GM12878 (cell line): ENCODE data around the gene VANGL1. TPM values are rescaled to one million over a fixed set of nuclear protein-coding genes. Genes with fewer than 3 reads are reported as not detected.

Experiments
- BMI1 ChIP-seq: fragments of 450-650 bp; IDR thresholded peaks from 2 replicates; pipeline ENCODE4 v1.6.1; 2016; ENCODE audit warnings: mild to moderate bottlenecking, moderate library complexity, borderline replicate concordance
- CBFB ChIP-seq: IDR thresholded peaks from 2 replicates; pipeline ENCODE4 v1.6.1; 2016; ENCODE audit warnings: antibody characterized with exemption, low read depth
- DPF2 ChIP-seq: fragments of 450-650 bp; IDR thresholded peaks from 2 replicates; pipeline ENCODE4 v1.6.1; 2017; ENCODE audit warnings: mild to moderate bottlenecking
- EP300 ChIP-seq, 2 experiments: fragments of 150-350 bp in 1 of 2; IDR thresholded peaks; 2 replicates each; pipeline ENCODE4 v1.6.1; 2011 to 2012; ENCODE audit warnings: low read depth in 2 of 2, low read length in 2 of 2, borderline replicate concordance in 1 of 2, improper control_type of control experiment in 1 of 2, inconsistent platforms in 1 of 2; ENCODE audit not compliant: control insufficient read depth in 1 of 2
- IKZF1 ChIP-seq: fragments of 450-650 bp; conservative IDR thresholded peaks from 2 replicates; pipeline ENCODE4 v1.6.1; 2017; ENCODE audit warnings: antibody characterized with exemption, mild to moderate bottlenecking
- IKZF2 ChIP-seq, 2 experiments: fragments of 450-650 bp; IDR thresholded peaks; 2 replicates each; pipeline ENCODE4 v1.6.1; 2017; ENCODE audit warnings: mild to moderate bottlenecking in 2 of 2, moderate library complexity in 2 of 2
- IRF4 ChIP-seq: IDR thresholded peaks from 2 replicates; pipeline ENCODE4 v1.6.1; 2011; ENCODE audit warnings: low read depth, low read length
- IRF5 ChIP-seq: fragments of 450-650 bp; IDR thresholded peaks from 2 replicates; pipeline ENCODE4 v1.6.1; 2017; ENCODE audit warnings: borderline replicate concordance
- MEF2B ChIP-seq: fragments of 450-650 bp; IDR thresholded peaks from 2 replicates; pipeline ENCODE4 v1.6.1; 2018; ENCODE audit warnings: mild to moderate bottlenecking, moderate library complexity; ENCODE audit not compliant: partially characterized antibody, poor library complexity, severe bottlenecking
- MTA3 ChIP-seq: IDR thresholded peaks from 2 replicates; pipeline ENCODE4 v1.6.1; 2012; ENCODE audit warnings: low read length, inconsistent platforms, borderline replicate concordance
- NBN ChIP-seq: fragments of 450-650 bp; IDR thresholded peaks from 2 replicates; pipeline ENCODE4 v1.6.1; 2016
- NFYB ChIP-seq: IDR thresholded peaks from 2 replicates; pipeline ENCODE4 v1.6.1; 2011; ENCODE audit warnings: low read depth, mild to moderate bottlenecking, low read length, improper control_type of control experiment, moderate library complexity; ENCODE audit not compliant: insufficient read depth
- NR2C1 ChIP-seq: fragments of 450-650 bp; IDR thresholded peaks from 2 replicates; pipeline ENCODE4 v1.6.1; 2017; ENCODE audit warnings: antibody characterized with exemption, mild to moderate bottlenecking, moderate library complexity
- POLR2A ChIP-seq: IDR thresholded peaks from 2 replicates; pipeline ENCODE4 v1.6.1; 2011; ENCODE audit warnings: low read depth, mild to moderate bottlenecking, low read length
- RAD51 ChIP-seq: fragments of 450-650 bp; IDR thresholded peaks from 2 replicates; pipeline ENCODE4 v1.6.1; 2016; ENCODE audit warnings: moderate library complexity, mild to moderate bottlenecking, inconsistent platforms
- RBBP5 ChIP-seq: fragments of 200-600 bp; sonication (generic); conservative IDR thresholded peaks from 2 replicates; pipeline ENCODE4 v1.6.1; 2016
- SKIL ChIP-seq: fragments of 450-650 bp; IDR thresholded peaks from 2 replicates; pipeline ENCODE4 v1.6.1; 2017; ENCODE audit warnings: mild to moderate bottlenecking, low read depth, inconsistent platforms; ENCODE audit not compliant: poor library complexity, severe bottlenecking
- SREBF1 ChIP-seq: IDR thresholded peaks from 2 replicates; pipeline ENCODE4 v1.6.1; 2012; ENCODE audit warnings: mild to moderate bottlenecking, low read length
- SRF ChIP-seq, 2 experiments: IDR thresholded peaks; 2 replicates each; pipeline ENCODE4 v1.6.1; 2011; ENCODE audit warnings: low read depth in 2 of 2, low read length in 2 of 2, mild to moderate bottlenecking in 1 of 2, moderate library complexity in 1 of 2
- SUZ12 ChIP-seq: fragments of 200-600 bp; sonication (generic); IDR thresholded peaks from one replicate; pipeline ENCODE4 v1.6.1; 2018; ENCODE audit warnings: antibody characterized with exemption, mild to moderate bottlenecking; ENCODE audit not compliant: unreplicated experiment
- TBL1XR1 ChIP-seq: IDR thresholded peaks from 2 replicates; pipeline ENCODE4 v1.6.1; 2012; ENCODE audit warnings: low read depth, low read length, improper control_type of control experiment
- TCF7 ChIP-seq: IDR thresholded peaks from 2 replicates; pipeline ENCODE4 v1.6.1; 2014; ENCODE audit warnings: antibody characterized with exemption, borderline replicate concordance
- YBX1 ChIP-seq: fragments of 450-650 bp; IDR thresholded peaks from 2 replicates; pipeline ENCODE4 v1.6.1; 2016; ENCODE audit warnings: antibody characterized with exemption
- ZNF592 ChIP-seq: fragments of 450-650 bp; IDR thresholded peaks from 2 replicates; pipeline ENCODE4 v1.6.1; 2017; ENCODE audit warnings: mild to moderate bottlenecking, moderate library complexity
- polyA plus RNA-seq, 11 experiments: library from polyadenylated mRNA; depleted of rRNA in 4 of 11; unstranded in 6 of 11; stranded (reverse) in 5 of 11; fragments of >200 nt; fragmentation: Nextera tagmentation in 4 of 11; fragmentation: Illumina TruSeq in 1 of 11; extraction: Ambion mirVana in 4 of 11; extraction: Trizol in 1 of 11; gene quantifications; 1 replicate in 1 of 11; 2 replicates in 10 of 11; pipeline versions ENCODE4 v1.2.1 to v1.2.3, GENCODE V29; 2011 to 2016; ENCODE audit warnings: inconsistent platforms in 2 of 11, missing spikeins in 2 of 11, low read depth in 1 of 11
- total RNA-seq, 4 experiments: library from RNA; depleted of rRNA in 3 of 4; stranded (reverse); fragments of >200 nt in 3 of 4; fragmentation: Illumina TruSeq in 1 of 4; extraction: Trizol in 1 of 4; gene quantifications; 2 replicates each; pipeline versions ENCODE4 v1.2.1 to v1.2.3, GENCODE V29; 2013 to 2021

The VANGL1 gene
- total and polyA plus RNA-seq, 10 of the 15 experiments (the other 5 are each of a cell fraction or from before 2014, with no cell fraction given), result 0.71 to 12.9 (median 6.3) TPM

- TF ChIP-seq SKIL, result peak; percentile 82
- no peak for TF ChIP-seq IRF5
- peak; percentile 54; the same call in 1 of the 2 replicates for TF ChIP-seq TBL1XR1
- TF ChIP-seq NFYB, result no peak
- TF ChIP-seq RAD51, result no peak
- TF ChIP-seq IKZF1, result peak; percentile 86
- TF ChIP-seq ZNF592, result no peak
- TF ChIP-seq RBBP5, result no peak
- TF ChIP-seq SUZ12, result no peak
- no peak for TF ChIP-seq NR2C1
- TF ChIP-seq DPF2, result peak; percentile 98
- TF ChIP-seq BMI1, result peak; percentile 72; the same call in 1 of the 2 replicates
- TF ChIP-seq SRF (IDR thresholded peaks at IDR 0.05; ENCODE audit: low read depth in 2 of 2, low read length in 2 of 2), result peak in 1 of 2 experiments; percentile 48; a peak in 1 of 4 replicates
- TF ChIP-seq EP300 (IDR thresholded peaks at IDR 0.05; ENCODE audit: borderline replicate concordance in 1 of 2, control insufficient read depth in 1 of 2, low read depth in 2 of 2, low read length in 2 of 2), result peak; percentile 89 to 95
- no peak for TF ChIP-seq CBFB
- TF ChIP-seq POLR2A, result no peak
- peak; percentile 38 for TF ChIP-seq MEF2B
- peak; percentile 76; the same call in 1 of the 2 replicates for TF ChIP-seq MTA3
- TF ChIP-seq SREBF1, result 0 out of 2 replicates have a peak, but pooled peaks have one; percentile 12
- TF ChIP-seq IRF4, result peak; percentile 95
- peak; percentile 96 for TF ChIP-seq IKZF2 (IDR thresholded peaks at IDR 0.05)
- TF ChIP-seq TCF7, result peak; percentile 35; the same call in 1 of the 2 replicates
- no peak for TF ChIP-seq YBX1
- peak; percentile 84 for TF ChIP-seq NBN
Measured at GRCh38 chr1:115648717-115649691, 7.2 kb downstream of the VANGL1 start (continued).
